HG03558 (cell line): ENCODE measurements around the gene ZNF277.

Experiments
- ATAC-seq: cut with Tn5 transposase; IDR thresholded peaks from one replicate; pipeline ENCODE4 v1.9.1; 2021; ENCODE audit warnings: moderate number of reproducible peaks; ENCODE audit not compliant: unreplicated experiment; ENCODE audit errors: extremely low read depth

ZNF277 gene

GRCh38 chr7:112336936-112337576, 130.6 kb downstream of the ZNF277 start:
- no peak for ATAC-seq

GRCh38 chr7:112337892-112338291, 131.4 kb downstream of the ZNF277 start:
- no peak for ATAC-seq

- ATAC-seq, result no peak
Measured at GRCh38 chr7:112338786-112339185, 132.3 kb downstream of the ZNF277 start.

- no peak for ATAC-seq
Measured at GRCh38 chr7:112341464-112341863, 135.0 kb downstream of the ZNF277 start.

- ATAC-seq, result no peak
Measured at GRCh38 chr7:112346381-112347060, 140.0 kb downstream of the ZNF277 start.

GRCh38 chr7:112347088-112347487, 140.6 kb downstream of the ZNF277 start:
- ATAC-seq, result no peak

- ATAC-seq, result no peak
Measured at GRCh38 chr7:112350585-112350984, 144.1 kb downstream of the ZNF277 start.

- no peak for ATAC-seq
Measured at GRCh38 chr7:112356596-112356995, 150.1 kb downstream of the ZNF277 start.

- no peak for ATAC-seq
Measured at GRCh38 chr7:112357136-112357535, 150.6 kb downstream of the ZNF277 start.

GRCh38 chr7:112358513-112358912, 152.0 kb downstream of the ZNF277 start:
- ATAC-seq, result no peak

- ATAC-seq, result no peak
Measured at GRCh38 chr7:112359086-112359485, 152.6 kb downstream of the ZNF277 start.

GRCh38 chr7:112360681-112361080, 154.2 kb downstream of the ZNF277 start:
- no peak for ATAC-seq

- ATAC-seq, result no peak
Measured at GRCh38 chr7:112361154-112361553, 154.7 kb downstream of the ZNF277 start.

GRCh38 chr7:112362053-112362650, 155.7 kb downstream of the ZNF277 start:
- ATAC-seq, result no peak

GRCh38 chr7:112362731-112363131, 156.2 kb downstream of the ZNF277 start:
- no peak for ATAC-seq

- ATAC-seq, result no peak
Measured at GRCh38 chr7:112364388-112364787, 157.9 kb downstream of the ZNF277 start.

- ATAC-seq, result no peak
Measured at GRCh38 chr7:112365551-112365950, 159.1 kb downstream of the ZNF277 start.

GRCh38 chr7:112366886-112367285, 160.4 kb downstream of the ZNF277 start:
- no peak for ATAC-seq

- ATAC-seq, result no peak
Measured at GRCh38 chr7:112370436-112370835, 163.9 kb downstream of the ZNF277 start.

GRCh38 chr7:112371701-112372100, 165.2 kb downstream of the ZNF277 start:
- ATAC-seq, result no peak

GRCh38 chr7:112372101-112372500, 165.6 kb downstream of the ZNF277 start:
- ATAC-seq, result no peak

- ATAC-seq, result no peak
Measured at GRCh38 chr7:112377593-112377992, 171.1 kb downstream of the ZNF277 start.
